HepG2 (cell line): ENCODE measurements around the gene DCST2. TPM values are rescaled to one million over a fixed set of nuclear protein-coding genes. Genes with fewer than 3 reads are reported as not detected.

Experiments used
- AGO1 ChIP-seq: fragments of 200-400 bp; formaldehyde crosslinking; IDR thresholded peaks from 2 replicates; pipeline ENCODE4 v1.6.1; 2017; ENCODE audit warnings: mild to moderate bottlenecking, low read depth, low read length, moderate library complexity; ENCODE audit not compliant: poor library complexity, severe bottlenecking
- AKAP8 ChIP-seq: sonication (generic); formaldehyde crosslinking; IDR thresholded peaks from 2 replicates; pipeline ENCODE4 v1.5.1; 2020; ENCODE audit warnings: mild to moderate bottlenecking, missing genetic modification reagents
- GFI1 ChIP-seq: sonication (generic); formaldehyde crosslinking; IDR thresholded peaks from 2 replicates; pipeline ENCODE4 v1.5.0; 2020; ENCODE audit warnings: missing genetic modification reagents, mild to moderate bottlenecking, borderline replicate concordance
- HDAC2 ChIP-seq: sonication (generic); formaldehyde crosslinking; IDR thresholded peaks from 2 replicates; pipeline ENCODE4 v1.4.0; 2020; ENCODE audit warnings: missing genetic modification reagents
- KAT7 ChIP-seq: IDR thresholded peaks from 2 replicates; pipeline ENCODE4 v1.6.1; 2018; ENCODE audit warnings: borderline replicate concordance, missing compliant biosample characterization
- KLF9 ChIP-seq: IDR thresholded peaks from 2 replicates; pipeline ENCODE4 v1.6.1; 2016; ENCODE audit warnings: low read depth
- MLLT10 ChIP-seq: sonication (generic); formaldehyde crosslinking; IDR thresholded peaks from 2 replicates; pipeline ENCODE4 v1.4.0; 2020; ENCODE audit warnings: missing genetic modification reagents
- MYNN ChIP-seq: sonication (generic); formaldehyde crosslinking; IDR thresholded peaks from 2 replicates; pipeline ENCODE4 v1.4.0; 2020; ENCODE audit warnings: mild to moderate bottlenecking, low read depth, missing genetic modification reagents
- NFYC ChIP-seq: IDR thresholded peaks from 2 replicates; pipeline ENCODE4 v1.6.1; 2016; ENCODE audit warnings: missing genetic modification reagents, missing compliant biosample characterization
- SAP130 ChIP-seq: IDR thresholded peaks from 2 replicates; pipeline ENCODE4 v1.6.1; 2016; ENCODE audit warnings: low read depth
- SYNCRIP ChIP-seq: fragments of 200-400 bp; formaldehyde crosslinking; IDR thresholded peaks from 2 replicates; pipeline ENCODE4 v1.6.1; 2018; ENCODE audit warnings: mild to moderate bottlenecking, low read depth, low read length; ENCODE audit not compliant: insufficient read depth
- TFE3 ChIP-seq: IDR thresholded peaks from 2 replicates; pipeline ENCODE4 v1.6.1; 2016
- TSC22D2 ChIP-seq: sonication (generic); formaldehyde crosslinking; IDR thresholded peaks from 2 replicates; pipeline ENCODE4 v1.5.1; 2020; ENCODE audit warnings: missing genetic modification reagents, mild to moderate bottlenecking, borderline replicate concordance
- ZBTB42 ChIP-seq: sonication (generic); formaldehyde crosslinking; IDR thresholded peaks from 2 replicates; pipeline ENCODE4 v1.5.0; 2020; ENCODE audit warnings: mild to moderate bottlenecking, missing genetic modification reagents
- ZFP1 ChIP-seq: IDR thresholded peaks from 2 replicates; pipeline ENCODE4 v1.6.1; 2016
- ZNF256 ChIP-seq: sonication (generic); formaldehyde crosslinking; conservative IDR thresholded peaks from 2 replicates; pipeline ENCODE4 v1.4.0; 2020; ENCODE audit warnings: missing genetic modification reagents
- ZNF317 ChIP-seq: sonication (generic); formaldehyde crosslinking; IDR thresholded peaks from 2 replicates; pipeline ENCODE4 v1.5.0; 2020; ENCODE audit warnings: mild to moderate bottlenecking, missing genetic modification reagents
- ZNF383 ChIP-seq: sonication (generic); formaldehyde crosslinking; IDR thresholded peaks from 2 replicates; pipeline ENCODE4 v1.4.0; 2020; ENCODE audit warnings: missing genetic modification reagents, mild to moderate bottlenecking, borderline replicate concordance
- ZNF512 ChIP-seq: sonication (generic); formaldehyde crosslinking; IDR thresholded peaks from 2 replicates; pipeline ENCODE4 v1.4.0; 2020; ENCODE audit warnings: mild to moderate bottlenecking, missing genetic modification reagents
- ZNF580 ChIP-seq: IDR thresholded peaks from 2 replicates; pipeline ENCODE4 v1.6.1; 2016; ENCODE audit warnings: low read depth, borderline replicate concordance
- ZNF629 ChIP-seq: sonication (generic); formaldehyde crosslinking; conservative IDR thresholded peaks from 2 replicates; pipeline ENCODE4 v1.5.0; 2020; ENCODE audit warnings: missing genetic modification reagents
- ZNF746 ChIP-seq: sonication (generic); formaldehyde crosslinking; IDR thresholded peaks from 2 replicates; pipeline ENCODE4 v1.8.0; 2022; ENCODE audit warnings: mild to moderate bottlenecking, missing genetic modification reagents
- ZNF781 ChIP-seq: sonication (generic); formaldehyde crosslinking; IDR thresholded peaks from 2 replicates; pipeline ENCODE4 v1.5.1; 2020; ENCODE audit warnings: borderline replicate concordance, mild to moderate bottlenecking, missing genetic modification reagents; ENCODE audit errors: not compliant biosample characterization
- ZNF883 ChIP-seq: sonication (generic); formaldehyde crosslinking; IDR thresholded peaks from 2 replicates; pipeline ENCODE4 v1.5.1; 2020; ENCODE audit warnings: mild to moderate bottlenecking, missing genetic modification reagents; ENCODE audit errors: not compliant biosample characterization
- ZSCAN9 ChIP-seq: IDR thresholded peaks from 2 replicates; pipeline ENCODE4 v1.6.1; 2016; ENCODE audit warnings: borderline replicate concordance
- polyA plus RNA-seq, 8 experiments: library from polyadenylated mRNA; depleted of rRNA in 3 of 8; stranded (reverse) in 7 of 8; unstranded in 1 of 8; fragments of >200 nt; fragmentation: Illumina TruSeq in 4 of 8; extraction: Trizol in 4 of 8; gene quantifications; 2 replicates each; pipeline versions ENCODE4 v1.2.1 to v1.2.3, GENCODE V29; 2011 to 2016; ENCODE audit warnings: low read depth in 4 of 8, missing spikeins in 1 of 8, mixed read lengths in 1 of 8; ENCODE audit not compliant: insufficient read depth in 1 of 8
- total RNA-seq, 5 experiments: library from RNA; depleted of rRNA; stranded (reverse); fragments of >200 nt; fragmentation: Illumina TruSeq; extraction: Trizol; gene quantifications; 2 replicates each; pipeline ENCODE4 v1.2.3, GENCODE V29; 2016; ENCODE audit warnings: low read depth in 1 of 5
- TF ChIP-seq, protein P1 (sequence below): sonication (generic); formaldehyde crosslinking; conservative IDR thresholded peaks from 2 replicates; pipeline ENCODE4 v1.4.0; 2020; ENCODE audit warnings: missing genetic modification reagents
- TF ChIP-seq, protein P2 (sequence below): sonication (generic); formaldehyde crosslinking; IDR thresholded peaks from 2 replicates; pipeline ENCODE4 v1.4.0; 2020; ENCODE audit warnings: mild to moderate bottlenecking, missing genetic modification reagents

Gene DCST2
- total and polyA plus RNA-seq, 2 of the 13 experiments (the other 11 are each of a cell fraction or from before 2014, with no cell fraction given), result 0.74 TPM; not detected in 1

- TF ChIP-seq ZNF883 (CRISPR knock-in tag) (peak; percentile 26), ZNF256 (CRISPR knock-in tag) (no peak), ZBTB42 (CRISPR knock-in tag) (no peak), ZSCAN9 (CRISPR knock-in tag) (0 out of 2 replicates have a peak, but pooled peaks have one; percentile 18), TFE3 (0 out of 2 replicates have a peak, but pooled peaks have one; percentile 13), MLLT10 (no peak), ZNF580 (no peak), NFYC (CRISPR knock-in tag) (no peak), ZFP1 (CRISPR knock-in tag) (no peak), SAP130 (CRISPR knock-in tag) (peak; percentile 53), ZNF746 (no peak), TSC22D2 (CRISPR knock-in tag) (no peak), ZNF317 (CRISPR knock-in tag) (no peak; the same call in 1 of the 2 replicates), ZNF383 (CRISPR knock-in tag) (no peak), KLF9 (peak; percentile 92), AKAP8 (no peak), KAT7 (CRISPR knock-in tag) (0 out of 2 replicates have a peak, but pooled peaks have one; percentile 23), AGO1 (no peak), HDAC2 (CRISPR knock-in tag) (no peak), ZNF512 (CRISPR knock-in tag) (no peak), ZNF781 (CRISPR knock-in tag) (peak; percentile 51), ZNF629 (no peak), MYNN (CRISPR knock-in tag) (no peak), SYNCRIP (no peak), GFI1 (no peak)
- TF ChIP-seq, protein P1, sequence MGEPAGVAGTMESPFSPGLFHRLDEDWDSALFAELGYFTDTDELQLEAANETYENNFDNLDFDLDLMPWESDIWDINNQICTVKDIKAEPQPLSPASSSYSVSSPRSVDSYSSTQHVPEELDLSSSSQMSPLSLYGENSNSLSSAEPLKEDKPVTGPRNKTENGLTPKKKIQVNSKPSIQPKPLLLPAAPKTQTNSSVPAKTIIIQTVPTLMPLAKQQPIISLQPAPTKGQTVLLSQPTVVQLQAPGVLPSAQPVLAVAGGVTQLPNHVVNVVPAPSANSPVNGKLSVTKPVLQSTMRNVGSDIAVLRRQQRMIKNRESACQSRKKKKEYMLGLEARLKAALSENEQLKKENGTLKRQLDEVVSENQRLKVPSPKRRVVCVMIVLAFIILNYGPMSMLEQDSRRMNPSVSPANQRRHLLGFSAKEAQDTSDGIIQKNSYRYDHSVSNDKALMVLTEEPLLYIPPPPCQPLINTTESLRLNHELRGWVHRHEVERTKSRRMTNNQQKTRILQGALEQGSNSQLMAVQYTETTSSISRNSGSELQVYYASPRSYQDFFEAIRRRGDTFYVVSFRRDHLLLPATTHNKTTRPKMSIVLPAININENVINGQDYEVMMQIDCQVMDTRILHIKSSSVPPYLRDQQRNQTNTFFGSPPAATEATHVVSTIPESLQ (CRISPR knock-in tag), result no peak
- TF ChIP-seq, protein P2, sequence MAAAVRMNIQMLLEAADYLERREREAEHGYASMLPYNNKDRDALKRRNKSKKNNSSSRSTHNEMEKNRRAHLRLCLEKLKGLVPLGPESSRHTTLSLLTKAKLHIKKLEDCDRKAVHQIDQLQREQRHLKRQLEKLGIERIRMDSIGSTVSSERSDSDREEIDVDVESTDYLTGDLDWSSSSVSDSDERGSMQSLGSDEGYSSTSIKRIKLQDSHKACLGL (CRISPR knock-in tag), result 0 out of 2 replicates have a peak, but pooled peaks have one; percentile 5
These were observed 58.7 kb downstream of the DCST2 start (continued) for GRCh38 chr1:154974808-154975408.
